ENCODE results near the gene CEP112. TPM values are rescaled to one million over a fixed set of nuclear protein-coding genes. Genes with fewer than 3 reads are reported as not detected.

The CEP112 gene
- total and polyA plus RNA-seq, 2 of the 4 experiments (the other 2 are of a cell fraction): 2.5 to 5.6 TPM

GRCh38 chr17:65668211-65668610, 523.7 kb downstream of the CEP112 start:
- in situ Hi-C loops (cut with MboI; ENCODE audit: low sequenced_read_pairs) (no loop called here), intact Hi-C loops (cut with micrococcal nuclease) (no loop called here), dilution Hi-C loops (cut with HindIII; ENCODE audit: low sequenced_read_pairs, unreplicated experiment) (no loop called here)
- Histone ChIP-seq H3K9ac (ENCODE audit: low read depth, low read length) (no peak overlapping the region), H2BK5ac (ENCODE audit: low read depth, low read length, poor library complexity, severe bottlenecking) (no peak overlapping the region), H3K9me1 (ENCODE audit: insufficient read depth, low read length) (no peaks in the 10 kb centered on the region), H2AK5ac (ENCODE audit: low read depth, low read length) (no peak overlapping the region), H3K56ac (ENCODE audit: extremely low read depth, insufficient read depth, low read length) (no peak overlapping the region), H3K27ac (ENCODE audit: insufficient read depth, low read length) (no peak overlapping the region), H4K5ac (ENCODE audit: low read depth, low read length) (no peak overlapping the region), H2BK15ac (ENCODE audit: low read depth, low read length) (no peak overlapping the region), H4K91ac (ENCODE audit: insufficient read depth, low read depth, low read length) (no peak overlapping the region), H2BK120ac (ENCODE audit: low read depth, low read length) (no peak overlapping the region), H3K4me2 (ENCODE audit: low read depth, low read length) (no peak overlapping the region), H3K79me1 (ENCODE audit: low read depth in 1 of 2, low read length in 2 of 2) (no peaks in the 10 kb centered on the region), H3K4me1 (ENCODE audit: control insufficient read depth, insufficient read depth, low read length) (no peaks in the 10 kb centered on the region), H3K4ac (ENCODE audit: low read depth, low read length) (no peak overlapping the region), H3K4me3 (ENCODE audit: insufficient read depth, low read depth, low read length) (no peak overlapping the region), H2AFZ (replicated peaks; ENCODE audit: low read length, poor library complexity) (no peak overlapping the region), H3K14ac (replicated peaks; ENCODE audit: low read depth, low read length) (no peak overlapping the region), H2AK9ac (replicated peaks; ENCODE audit: low read depth, low read length, poor library complexity) (no peak overlapping the region), H3K36me3 (ENCODE audit: control insufficient read depth, insufficient read depth, low read length) (no peaks in the 10 kb centered on the region), H3K9me3 (ENCODE audit: control insufficient read depth, insufficient read depth, low read length) (no peaks in the 10 kb centered on the region), H3K23ac (ENCODE audit: low read depth, low read length) (no peak overlapping the region; the same call in 1 of the 2 replicates), H2BK20ac (ENCODE audit: low read depth, low read length) (no peak overlapping the region), H4K8ac (ENCODE audit: low read depth in 2 of 2, low read length in 2 of 2) (no peak overlapping the region), H4K20me1 (ENCODE audit: insufficient read depth, low read length) (no peaks in the 10 kb centered on the region), H3K18ac (ENCODE audit: low read depth, low read length) (no peak overlapping the region), H3K27me3 (ENCODE audit: control insufficient read depth, insufficient read depth, low read length) (no peaks in the 10 kb centered on the region)
- no TSS peak for BruUV-seq (replicated peaks)
- DNase-seq (no peak), ATAC-seq (ENCODE audit: low read depth) (no peak)
- 60% methylated on average over 1 of the region's 5 CpGs; no CpG with 5 or more reads in 1 of the 2 experiments for WGBS, 2 experiments (ENCODE audit: extremely low coverage in 2 of 2, insufficient read length in 1 of 2)
- TF ChIP-seq SMC3 (IDR thresholded peaks at IDR 0.05; ENCODE audit: low read depth, low read length) (no peak), RCOR1 (IDR thresholded peaks at IDR 0.05; ENCODE audit: insufficient replicate concordance, low read length) (no peak), FOS (IDR thresholded peaks at IDR 0.05; ENCODE audit: low read depth, low read length) (no peak), RAD21 (IDR thresholded peaks at IDR 0.05; ENCODE audit: low read length) (no peak), POLR2A (IDR thresholded peaks at IDR 0.05; ENCODE audit: low read depth, low read length) (no peak), ELK1 (IDR thresholded peaks at IDR 0.05; ENCODE audit: borderline replicate concordance, low read depth, low read length) (no peak), BHLHE40 (IDR thresholded peaks at IDR 0.05; ENCODE audit: low read depth, low read length) (no peak), CHD1 (IDR thresholded peaks at IDR 0.05; ENCODE audit: low read depth, low read length) (no peak), USF2 (IDR thresholded peaks at IDR 0.05; ENCODE audit: low read depth, low read length) (no peak), MAFK (IDR thresholded peaks at IDR 0.05; ENCODE audit: low read depth, low read length) (no peak), RFX5 (IDR thresholded peaks at IDR 0.05; ENCODE audit: low read depth, low read length) (no peak), CEBPB (IDR thresholded peaks at IDR 0.05; ENCODE audit: low read depth, low read length) (no peak), CTCF (conservative IDR thresholded peaks at IDR 0.05; ENCODE audit: low read depth, low read length) (no peak), MXI1 (IDR thresholded peaks at IDR 0.05; ENCODE audit: borderline replicate concordance, low read depth, low read length) (no peak), MAZ (IDR thresholded peaks at IDR 0.05; ENCODE audit: borderline replicate concordance, low read depth, low read length) (no peak), NFE2L2 (IDR thresholded peaks at IDR 0.05; ENCODE audit: low read depth, low read length) (no peak)
- ChIA-PET POLR2A (ENCODE audit: unreplicated experiment) (no interaction called here), CTCF (no interaction called here)

All from IMR-90 (cell line).